Neural progenitor cell (in vitro differentiated cells): Measurements from ENCODE around the gene FOXN3. TPM values are rescaled to one million over a fixed set of nuclear protein-coding genes. Genes with fewer than 3 reads are reported as not detected.

ENCODE experiments used
- DNase-seq: peaks from one replicate; pipeline ENCODE4 v3.0.0-alpha.2; 2016; ENCODE audit warnings: low spot score
- H2AFZ ChIP-seq: fragments of 200-600 bp; sonication (generic); replicated peaks from 2 replicates; pipeline ENCODE4 v1.6.1; 2016; ENCODE audit warnings: antibody characterized with exemption
- H3F3A ChIP-seq: fragments of 200-600 bp; sonication (generic); 2 replicates; pipeline ENCODE4 v1.6.1; 2016; ENCODE audit warnings: antibody characterized with exemption, low read depth
- H3K27ac ChIP-seq: fragments of 200-600 bp; sonication (generic); 2 replicates; pipeline ENCODE4 v1.5.1; 2016; ENCODE audit warnings: mild to moderate bottlenecking
- H3K27me3 ChIP-seq: fragments of 200-600 bp; sonication (generic); 2 replicates; pipeline ENCODE4 v1.6.1; 2016; ENCODE audit warnings: mild to moderate bottlenecking, moderate library complexity
- H3K36me3 ChIP-seq: fragments of 200-600 bp; sonication (generic); 2 replicates; pipeline ENCODE4 v1.5.1; 2016
- H3K4me1 ChIP-seq: fragments of 200-600 bp; sonication (generic); 2 replicates; pipeline ENCODE4 v1.6.1; 2016; ENCODE audit warnings: mixed run types
- H3K4me2 ChIP-seq: fragments of 200-600 bp; sonication (generic); 2 replicates; pipeline ENCODE4 v1.6.1; 2016
- H3K4me3 ChIP-seq: fragments of 200-600 bp; sonication (generic); 2 replicates; pipeline ENCODE4 v1.5.1; 2016
- H3K79me2 ChIP-seq: fragments of 200-600 bp; sonication (generic); 2 replicates; pipeline ENCODE4 v1.6.1; 2016; ENCODE audit warnings: low read depth
- H3K9ac ChIP-seq: fragments of 200-600 bp; sonication (generic); 2 replicates; pipeline ENCODE4 v1.6.1; 2016
- H3K9me3 ChIP-seq: fragments of 200-600 bp; sonication (generic); 2 replicates; pipeline ENCODE4 v1.5.1; 2016; ENCODE audit warnings: low read depth
- H4K20me1 ChIP-seq: fragments of 200-600 bp; sonication (generic); 2 replicates; pipeline ENCODE4 v1.6.1; 2016; ENCODE audit warnings: low read depth
- H3K27ac Mint-ChIP-seq: 3 replicates; pipeline ENCODE4 v1.8.0; 2021; ENCODE audit warnings: mixed read lengths
- H3K27me3 Mint-ChIP-seq: 2 replicates; pipeline ENCODE4 v1.8.0; 2022; ENCODE audit warnings: low read depth, mild to moderate bottlenecking, inconsistent platforms, moderate library complexity, mixed read lengths; ENCODE audit not compliant: insufficient read depth
- H3K36me3 Mint-ChIP-seq: 3 replicates; pipeline ENCODE4 v1.8.0; 2021; ENCODE audit warnings: mixed read lengths
- H3K4me1 Mint-ChIP-seq: 3 replicates; pipeline ENCODE4 v1.8.0; 2021; ENCODE audit warnings: mixed read lengths
- H3K4me3 Mint-ChIP-seq: 3 replicates; pipeline ENCODE4 v1.8.0; 2021; ENCODE audit warnings: mild to moderate bottlenecking, moderate library complexity, mixed read lengths
- H3K9me3 Mint-ChIP-seq: 3 replicates; pipeline ENCODE4 v1.8.0; 2020; ENCODE audit warnings: mixed read lengths
- CTCF ChIP-seq: fragments of 200-600 bp; sonication (generic); IDR thresholded peaks from 2 replicates; pipeline ENCODE4 v1.5.1; 2017; ENCODE audit warnings: antibody characterized with exemption, mild to moderate bottlenecking
- EZH2 ChIP-seq: fragments of 200-600 bp; sonication (generic); IDR thresholded peaks from 2 replicates; pipeline ENCODE4 v1.6.1; 2017; ENCODE audit warnings: antibody characterized with exemption, mild to moderate bottlenecking, moderate library complexity
- EZH2phosphoT487 ChIP-seq: fragments of 200-600 bp; sonication (generic); IDR thresholded peaks from 2 replicates; pipeline ENCODE4 v1.6.1; 2017; ENCODE audit warnings: antibody characterized with exemption
- total RNA-seq: library from RNA; depleted of rRNA; stranded (reverse); fragments of >200 nt; gene quantifications from 2 replicates; pipeline ENCODE4 v1.2.3, GENCODE V29; 2015; ENCODE audit warnings: low replicate concordance

Gene FOXN3
- total RNA-seq, 1 donor from 2014 or later = 39.5 TPM

DNA sequence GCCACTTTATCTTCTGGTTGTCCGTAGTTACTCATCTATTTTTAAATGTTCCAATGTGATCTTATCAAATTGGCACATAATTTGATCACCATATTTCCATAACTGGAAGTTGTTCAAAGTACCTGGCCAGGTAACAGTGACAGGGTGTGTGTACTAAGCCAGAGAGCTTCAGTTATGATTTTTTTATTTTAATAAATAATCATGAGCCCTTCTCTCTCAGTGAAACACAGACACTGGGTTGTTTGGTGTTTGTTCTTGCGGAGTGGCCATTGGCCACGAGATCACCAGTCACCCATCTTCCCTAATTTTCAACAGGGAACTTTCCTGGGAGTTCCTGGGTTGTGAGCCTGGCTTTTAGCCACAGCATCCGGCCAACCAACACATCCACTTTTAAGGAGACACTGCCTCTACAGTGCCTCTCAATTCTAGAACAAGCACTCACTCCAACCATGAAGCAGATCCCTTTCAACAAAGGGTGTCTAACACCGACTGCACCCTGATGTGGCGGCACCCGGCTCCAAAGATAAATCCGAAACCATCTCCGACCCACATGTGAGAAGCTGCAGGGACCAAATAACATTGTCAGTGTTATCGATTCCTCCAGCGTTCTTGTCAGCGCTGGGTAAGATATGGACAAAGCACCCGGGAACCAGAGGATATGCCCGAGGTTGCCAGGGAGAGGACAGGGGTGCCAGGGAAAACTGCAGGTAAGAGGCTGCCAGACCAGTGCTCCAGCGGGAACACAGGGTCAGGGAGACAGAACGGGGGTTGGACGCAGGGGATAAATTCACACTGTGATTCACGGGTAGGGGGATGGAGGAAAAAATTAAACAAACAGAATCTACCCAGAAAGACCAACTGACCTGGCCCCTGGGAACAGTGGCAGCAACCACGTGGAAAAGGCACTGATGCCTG, 49.9 kb downstream of the FOXN3 start:
- peaks cover 20% of the 10 kb centered on the region for H4K20me1 ChIP-seq
- no peak for DNase-seq

DNA sequence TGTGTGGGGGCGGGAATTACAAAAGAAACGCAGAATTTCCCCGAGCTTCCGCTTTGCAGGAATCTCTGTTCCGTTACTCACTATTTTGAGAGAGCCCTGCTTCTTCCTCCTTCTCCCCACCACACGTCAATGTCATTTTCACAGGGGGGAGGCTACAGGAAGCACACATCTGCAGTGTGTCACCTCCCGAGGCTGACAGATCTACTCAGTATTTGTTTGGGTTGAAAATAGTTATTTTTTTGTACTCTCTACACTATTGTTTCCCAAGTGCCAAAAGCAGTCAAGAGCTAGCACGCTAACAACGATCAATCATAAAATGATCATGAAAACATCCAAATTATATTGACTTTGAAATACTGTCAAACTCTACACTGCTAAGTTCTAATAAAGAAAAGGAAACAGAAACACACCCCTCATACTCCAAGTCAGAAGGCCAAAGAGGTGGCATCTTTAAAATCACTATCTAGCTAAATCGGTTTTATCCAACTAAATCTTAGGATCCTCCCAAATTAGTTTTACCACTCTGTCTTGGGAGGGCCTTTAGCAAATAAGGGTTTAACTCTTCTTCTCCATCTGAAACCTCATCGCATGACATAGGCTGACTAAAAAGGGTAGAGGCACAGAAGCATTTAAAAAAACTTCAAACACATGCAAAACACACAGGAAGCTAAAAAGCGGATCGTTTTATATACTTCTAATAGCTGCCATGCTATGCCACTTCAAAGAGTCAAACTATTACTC, 51.8 kb downstream of the FOXN3 start:
- Mint-ChIP-seq H3K9me3 (peaks cover 12% of the 10 kb centered on the region), H3K36me3 (peaks cover 16% of the 10 kb centered on the region), H3K27me3 (peaks cover 1% of the 10 kb centered on the region), H3K4me3 (no peak overlapping the region), H3K27ac (no peak overlapping the region), H3K4me1 (peaks cover 15% of the 10 kb centered on the region)
- no peak overlapping the region for H3K4me3 ChIP-seq
- DNase-seq = no peak
- no peak overlapping the region for H2AFZ ChIP-seq
- H3K4me2 ChIP-seq = no peak overlapping the region
- no peaks in the 10 kb centered on the region for H3K27me3 ChIP-seq
- no peaks in the 10 kb centered on the region for H3K36me3 ChIP-seq
- peaks cover 15% of the 10 kb centered on the region for H3K4me1 ChIP-seq
- H3K79me2 ChIP-seq = peaks cover 74% of the 10 kb centered on the region
- TF ChIP-seq EZH2 = no peak
- no peak for TF ChIP-seq EZH2phosphoT487
- TF ChIP-seq CTCF = no peak
- H3K9ac ChIP-seq = no peak overlapping the region
- peaks cover 14% of the 10 kb centered on the region for H4K20me1 ChIP-seq
- H3K27ac ChIP-seq = no peak overlapping the region
- H3K9me3 ChIP-seq = no peaks in the 10 kb centered on the region
- H3F3A ChIP-seq = no peaks in the 10 kb centered on the region

More for the DNA sequence above, 49.9 kb downstream of the FOXN3 start:
- Histone ChIP-seq H3K9me3 (no peaks in the 10 kb centered on the region), H3K4me1 (peaks cover 30% of the 10 kb centered on the region), H3K79me2 (peaks cover 92% of the 10 kb centered on the region), H3K4me2 (no peak overlapping the region), H3K4me3 (no peak overlapping the region), H3K27me3 (no peaks in the 10 kb centered on the region), H3K9ac (no peak overlapping the region), H3F3A (no peaks in the 10 kb centered on the region), H2AFZ (no peak overlapping the region), H3K27ac (peak overlapping the region; percentile 20), H3K36me3 (no peaks in the 10 kb centered on the region)
- H3K4me3 Mint-ChIP-seq = no peak overlapping the region
- H3K27ac Mint-ChIP-seq = peak overlapping the region; percentile 50
- peaks cover 12% of the 10 kb centered on the region for H3K9me3 Mint-ChIP-seq
- TF ChIP-seq EZH2 (no peak), EZH2phosphoT487 (no peak), CTCF (no peak)
- no peaks in the 10 kb centered on the region for H3K27me3 Mint-ChIP-seq
- peaks cover 24% of the 10 kb centered on the region for H3K36me3 Mint-ChIP-seq
- H3K4me1 Mint-ChIP-seq = peaks cover 20% of the 10 kb centered on the region

- peaks cover 64% of the 10 kb centered on the region for H3K79me2 ChIP-seq
- H4K20me1 ChIP-seq = peaks cover 14% of the 10 kb centered on the region
- H3K27me3 Mint-ChIP-seq = peaks cover 4% of the 10 kb centered on the region
- no peak overlapping the region for H3K9ac ChIP-seq
- H3K4me3 ChIP-seq = no peak overlapping the region
- no peak for DNase-seq
- peaks cover 16% of the 10 kb centered on the region for H3K36me3 Mint-ChIP-seq
- H3K9me3 Mint-ChIP-seq = peaks cover 12% of the 10 kb centered on the region
- no peak overlapping the region for H3K4me3 Mint-ChIP-seq
- H3K27ac ChIP-seq = no peak overlapping the region
- H3K36me3 ChIP-seq = no peaks in the 10 kb centered on the region
- H3K4me1 ChIP-seq = peaks cover 15% of the 10 kb centered on the region
- H3K4me1 Mint-ChIP-seq = peaks cover 15% of the 10 kb centered on the region
- H3K27ac Mint-ChIP-seq = no peak overlapping the region
- H3K9me3 ChIP-seq = no peaks in the 10 kb centered on the region
- no peaks in the 10 kb centered on the region for H3K27me3 ChIP-seq
- H3K4me2 ChIP-seq = no peak overlapping the region
- no peak overlapping the region for H2AFZ ChIP-seq
- no peaks in the 10 kb centered on the region for H3F3A ChIP-seq
- TF ChIP-seq CTCF (no peak), EZH2 (no peak)
These were observed 52.7 kb downstream of the FOXN3 start for GRCh38 chr14:89364316-89364715.
